Neuron (in vitro differentiated cells): ENCODE results near the gene LRRN3.

ENCODE experiments used
- H2AFZ ChIP-seq: one replicate; pipeline ENCODE4 v1.6.1; 2013; ENCODE audit warnings: low read depth, mild to moderate bottlenecking, inconsistent platforms, low read length, moderate library complexity
- H3K27me3 ChIP-seq: one replicate; pipeline ENCODE4 v1.6.1; 2013; ENCODE audit warnings: low read length; ENCODE audit not compliant: insufficient read depth
- H3K36me3 ChIP-seq: one replicate; pipeline ENCODE4 v1.6.1; 2013; ENCODE audit warnings: low read length; ENCODE audit not compliant: insufficient read depth
- H3K4me1 ChIP-seq: one replicate; pipeline ENCODE4 v1.6.1; 2013; ENCODE audit warnings: low read length; ENCODE audit not compliant: insufficient read depth
- H3K4me3 ChIP-seq: 2 replicates; pipeline ENCODE4 v1.5.1; 2013; ENCODE audit warnings: mild to moderate bottlenecking, low read length, moderate library complexity
- H3K9me3 ChIP-seq: one replicate; pipeline ENCODE4 v1.6.1; 2013; ENCODE audit warnings: low read length

LRRN3 gene

GRCh38 chr7:111090846-111091245 lies at the start of gene LRRN3:
LRRN3 (plus strand) TSS chr7:111091127; CDS start chr7:111122773, 31,646 bp downstream.
- H2AFZ ChIP-seq: peak within 1 kb of the TSS; percentile 6
- no peaks in the 10 kb centered on the region for H3K27me3 ChIP-seq
- H3K4me1 ChIP-seq: peaks cover 33% of the 10 kb centered on the region
- H3K9me3 ChIP-seq: no peaks in the 10 kb centered on the region
- H3K36me3 ChIP-seq: no peaks in the 10 kb centered on the region
- H3K4me3 ChIP-seq: peak within 1 kb of the TSS; percentile 74

DNA sequence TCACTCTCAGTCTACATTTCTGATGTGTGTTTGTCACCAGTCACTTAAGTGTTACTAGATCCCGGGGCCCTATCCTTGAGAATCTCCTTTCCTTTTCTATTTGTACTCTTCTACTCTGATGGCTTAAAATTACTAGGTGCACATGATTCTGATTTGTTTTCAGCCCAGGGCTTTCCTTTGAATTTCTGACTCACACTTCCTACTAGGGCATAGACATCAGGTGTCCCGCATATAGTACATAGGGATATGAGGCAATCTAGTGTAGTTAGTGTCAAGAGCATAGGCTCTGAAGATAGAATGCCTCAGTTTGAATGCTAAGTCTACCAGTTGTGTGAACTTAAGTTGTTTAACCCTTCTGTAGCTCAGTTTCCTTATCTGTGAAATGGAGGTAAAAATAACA lies 49.4 kb upstream of the LRRN3 start:
- Histone ChIP-seq H3K9me3 (no peaks in the 10 kb centered on the region), H3K36me3 (no peaks in the 10 kb centered on the region), H2AFZ (no peak overlapping the region), H3K4me1 (no peaks in the 10 kb centered on the region), H3K4me3 (no peak overlapping the region), H3K27me3 (no peaks in the 10 kb centered on the region)

- no peaks in the 10 kb centered on the region for H3K36me3 ChIP-seq
- H2AFZ ChIP-seq: no peak overlapping the region
- no peaks in the 10 kb centered on the region for H3K27me3 ChIP-seq
- no peaks in the 10 kb centered on the region for H3K9me3 ChIP-seq
- H3K4me1 ChIP-seq: no peaks in the 10 kb centered on the region
- H3K4me3 ChIP-seq: no peak overlapping the region
Measured at GRCh38 chr7:111042842-111043241, 48.1 kb upstream of the LRRN3 start.

GRCh38 chr7:111043561-111043960 lies 47.4 kb upstream of the LRRN3 start:
- no peak overlapping the region for H2AFZ ChIP-seq
- no peaks in the 10 kb centered on the region for H3K27me3 ChIP-seq
- no peaks in the 10 kb centered on the region for H3K9me3 ChIP-seq
- H3K4me3 ChIP-seq: no peak overlapping the region
- H3K36me3 ChIP-seq: no peaks in the 10 kb centered on the region
- H3K4me1 ChIP-seq: no peaks in the 10 kb centered on the region

GRCh38 chr7:111045449-111045848 lies 45.5 kb upstream of the LRRN3 start:
- Histone ChIP-seq H3K4me1 (peaks cover 2% of the 10 kb centered on the region), H3K27me3 (no peaks in the 10 kb centered on the region), H3K9me3 (no peaks in the 10 kb centered on the region), H3K36me3 (no peaks in the 10 kb centered on the region), H3K4me3 (no peak overlapping the region), H2AFZ (no peak overlapping the region)

DNA sequence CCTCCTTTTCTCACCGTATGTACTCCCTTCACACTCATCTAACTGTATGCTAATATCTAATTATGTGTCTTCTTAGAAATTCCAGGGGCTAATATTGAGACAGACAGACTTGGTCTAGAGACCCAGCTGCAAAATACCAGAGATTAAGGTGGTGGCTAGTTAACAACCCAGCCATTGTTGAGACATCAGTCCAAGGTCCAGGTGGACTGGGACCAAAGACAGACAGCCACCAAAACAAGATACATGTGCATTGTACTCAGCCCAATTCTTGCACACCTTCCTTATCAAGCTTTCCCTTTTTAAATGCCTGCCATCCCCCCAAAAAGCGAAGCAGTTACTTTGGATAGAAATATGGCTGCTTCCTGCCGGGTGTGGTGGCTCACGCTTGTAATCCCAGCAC lies 43.3 kb upstream of the LRRN3 start:
- H2AFZ ChIP-seq: no peak overlapping the region
- no peaks in the 10 kb centered on the region for H3K36me3 ChIP-seq
- no peaks in the 10 kb centered on the region for H3K27me3 ChIP-seq
- peaks cover 20% of the 10 kb centered on the region for H3K4me1 ChIP-seq
- H3K9me3 ChIP-seq: no peaks in the 10 kb centered on the region
- no peak overlapping the region for H3K4me3 ChIP-seq

DNA sequence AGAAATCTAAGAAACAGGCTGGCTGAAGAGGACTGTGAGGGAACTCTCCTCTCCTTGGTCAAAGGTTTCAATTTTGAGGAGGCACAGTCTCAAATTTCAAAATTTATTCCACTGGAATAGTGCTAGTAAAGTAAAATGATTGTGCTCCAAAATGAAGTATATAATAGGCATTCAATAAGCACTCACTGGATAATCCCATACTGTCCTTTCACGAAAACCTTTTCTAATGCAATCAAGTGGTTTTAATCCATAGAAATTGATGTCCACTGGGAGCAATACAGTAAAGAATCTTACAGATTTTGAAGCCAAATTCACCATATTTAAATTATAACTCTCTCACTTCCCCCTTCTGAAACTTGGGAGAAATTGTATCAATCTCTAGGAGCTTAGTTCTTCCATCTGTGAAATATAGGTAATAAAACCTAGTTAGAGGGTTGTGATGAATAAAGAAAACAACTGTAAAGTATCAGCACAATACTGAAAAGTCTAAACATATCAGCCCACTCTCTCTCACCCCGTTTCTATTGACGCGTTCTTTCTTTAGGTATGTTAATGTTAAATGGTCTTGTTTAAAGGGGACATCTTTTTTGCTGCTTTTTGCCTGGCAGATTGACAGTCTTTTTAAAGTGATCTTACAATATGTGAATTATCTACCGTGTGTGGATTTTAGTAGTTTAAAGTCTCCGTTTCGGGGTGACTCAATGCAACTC lies 40.8 kb upstream of the LRRN3 start:
- H3K4me1 ChIP-seq: peaks cover 20% of the 10 kb centered on the region
- no peak overlapping the region for H3K4me3 ChIP-seq
- H3K36me3 ChIP-seq: no peaks in the 10 kb centered on the region
- no peaks in the 10 kb centered on the region for H3K27me3 ChIP-seq
- no peaks in the 10 kb centered on the region for H3K9me3 ChIP-seq
- H2AFZ ChIP-seq: peak overlapping the region; percentile 32

- peaks cover 20% of the 10 kb centered on the region for H3K4me1 ChIP-seq
- H3K27me3 ChIP-seq: no peaks in the 10 kb centered on the region
- no peak overlapping the region for H2AFZ ChIP-seq
- no peak overlapping the region for H3K4me3 ChIP-seq
- no peaks in the 10 kb centered on the region for H3K36me3 ChIP-seq
- H3K9me3 ChIP-seq: no peaks in the 10 kb centered on the region
Measured at GRCh38 chr7:111050875-111051416, 40.0 kb upstream of the LRRN3 start.

DNA sequence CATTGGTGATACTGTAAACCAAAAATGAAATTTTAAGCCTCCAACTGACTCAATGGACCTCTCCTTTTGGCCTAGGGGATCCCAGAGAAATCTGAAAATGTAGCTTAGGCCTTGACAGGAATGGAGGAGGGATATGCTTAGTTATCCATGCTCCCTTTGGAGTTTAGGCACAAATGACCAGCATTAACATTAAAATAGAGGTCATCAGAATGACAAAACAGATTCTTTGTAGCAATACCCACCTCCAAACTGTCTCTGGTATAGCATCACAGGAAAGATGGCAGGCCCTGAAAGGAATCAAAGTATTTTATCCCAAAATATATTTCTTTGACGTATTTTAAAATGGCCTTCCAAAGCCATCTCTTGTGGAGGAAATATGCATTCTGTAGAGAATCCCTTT lies 39.1 kb upstream of the LRRN3 start:
- Histone ChIP-seq H3K4me1 (peaks cover 20% of the 10 kb centered on the region), H3K27me3 (no peaks in the 10 kb centered on the region), H2AFZ (no peak overlapping the region), H3K36me3 (no peaks in the 10 kb centered on the region), H3K4me3 (no peak overlapping the region), H3K9me3 (no peaks in the 10 kb centered on the region)

- Histone ChIP-seq H2AFZ (no peak overlapping the region), H3K27me3 (no peaks in the 10 kb centered on the region), H3K4me3 (no peak overlapping the region), H3K4me1 (peaks cover 20% of the 10 kb centered on the region), H3K9me3 (no peaks in the 10 kb centered on the region), H3K36me3 (no peaks in the 10 kb centered on the region)
Measured at GRCh38 chr7:111053035-111053434, 37.9 kb upstream of the LRRN3 start.

- Histone ChIP-seq H3K9me3 (no peaks in the 10 kb centered on the region), H3K27me3 (no peaks in the 10 kb centered on the region), H2AFZ (no peak overlapping the region), H3K4me3 (no peak overlapping the region), H3K4me1 (peaks cover 8% of the 10 kb centered on the region), H3K36me3 (no peaks in the 10 kb centered on the region)
Measured at GRCh38 chr7:111056371-111056770, 34.6 kb upstream of the LRRN3 start.

DNA sequence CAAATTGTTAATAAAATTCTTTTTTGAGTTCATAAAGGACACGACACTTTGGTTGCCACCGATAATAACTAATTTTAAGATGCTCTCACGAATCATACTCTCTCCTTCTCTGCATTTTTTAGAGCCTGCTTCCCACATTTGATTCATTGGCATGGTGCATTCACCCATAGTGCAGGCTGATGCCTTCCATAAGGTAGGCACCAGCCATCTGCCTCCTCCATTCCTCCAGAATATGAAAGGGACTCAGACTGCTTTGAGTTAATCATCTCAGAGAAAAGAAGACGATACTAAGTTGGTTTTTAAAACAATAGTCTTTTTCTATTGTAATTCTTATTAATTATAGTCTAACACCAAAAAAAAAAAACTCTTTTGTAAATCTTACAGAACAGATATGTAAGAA lies 33.9 kb upstream of the LRRN3 start:
- Histone ChIP-seq H2AFZ (no peak overlapping the region), H3K36me3 (no peaks in the 10 kb centered on the region), H3K4me1 (peaks cover 1% of the 10 kb centered on the region), H3K4me3 (no peak overlapping the region), H3K27me3 (no peaks in the 10 kb centered on the region), H3K9me3 (no peaks in the 10 kb centered on the region)

DNA sequence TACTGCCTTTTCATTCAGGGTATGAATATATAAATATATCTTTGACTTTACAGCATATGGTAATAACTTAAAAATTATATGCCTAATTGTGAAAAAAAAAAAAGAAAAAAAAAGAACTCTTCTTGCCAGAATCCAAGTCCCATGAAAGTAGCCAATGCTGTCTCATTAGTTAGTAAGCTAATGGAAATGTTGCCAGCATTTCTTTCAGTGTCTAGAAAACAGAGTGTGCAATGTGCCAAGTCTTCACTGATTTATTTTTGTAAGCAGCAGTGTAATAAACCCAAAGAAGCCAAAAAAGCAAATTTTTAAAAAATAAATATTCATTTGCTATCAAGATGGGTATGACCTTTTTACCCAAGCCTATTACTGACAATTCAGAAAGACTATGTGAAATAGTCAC lies 31.1 kb upstream of the LRRN3 start:
- H3K36me3 ChIP-seq: no peaks in the 10 kb centered on the region
- H3K27me3 ChIP-seq: no peaks in the 10 kb centered on the region
- peaks cover 5% of the 10 kb centered on the region for H3K9me3 ChIP-seq
- no peak overlapping the region for H3K4me3 ChIP-seq
- H3K4me1 ChIP-seq: no peaks in the 10 kb centered on the region
- H2AFZ ChIP-seq: no peak overlapping the region

DNA sequence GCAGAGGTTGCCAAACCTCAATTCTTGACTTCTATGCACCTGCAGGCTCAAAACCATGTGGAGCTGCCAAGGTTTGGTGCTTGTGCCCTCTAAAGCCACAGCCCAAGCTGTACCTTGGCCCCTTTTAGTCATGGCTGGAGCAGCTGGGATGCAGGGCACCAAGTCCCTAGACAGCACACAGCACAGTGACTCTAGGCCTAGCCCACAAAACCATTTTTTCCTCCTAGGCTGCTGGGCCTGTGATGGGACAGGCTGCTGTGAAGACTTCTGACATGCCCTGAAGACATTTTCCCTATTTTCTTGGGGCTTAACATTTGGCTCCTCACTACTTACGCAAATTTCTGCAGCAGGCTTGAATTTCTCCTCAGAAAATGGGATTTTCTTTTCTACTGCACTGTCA lies 27.8 kb upstream of the LRRN3 start:
- no peaks in the 10 kb centered on the region for H3K27me3 ChIP-seq
- peaks cover 5% of the 10 kb centered on the region for H3K9me3 ChIP-seq
- H3K4me1 ChIP-seq: no peaks in the 10 kb centered on the region
- H3K4me3 ChIP-seq: no peak overlapping the region
- H2AFZ ChIP-seq: no peak overlapping the region
- H3K36me3 ChIP-seq: no peaks in the 10 kb centered on the region
